ENCODE results near the gene SAMM50. TPM values are rescaled to one million over a fixed set of nuclear protein-coding genes. Genes with fewer than 3 reads are reported as not detected.

SAMM50 gene
- total and polyA plus RNA-seq, 2 experiments from 2014 or later, result 58.6 to 60.3 TPM

GRCh38 chr22:44029069-44029468 is 73.8 kb downstream of the SAMM50 start:
- Histone ChIP-seq H3K27ac (ENCODE audit: low read depth) (no peak overlapping the region), H3K36me3 (ENCODE audit: insufficient read depth) (no peaks in the 10 kb centered on the region), H3K79me2 (replicated peaks; ENCODE audit: insufficient read depth) (peaks cover 8% of the 10 kb centered on the region; the same call in 1 of the 2 replicates), H3K4me3 (no peak overlapping the region), H3F3A (replicated peaks; ENCODE audit: low read depth) (no peaks in the 10 kb centered on the region), H2AFZ (no peak overlapping the region), H3K9me2 (ENCODE audit: insufficient read depth) (no peaks in the 10 kb centered on the region), H4K20me1 (replicated peaks; ENCODE audit: insufficient read depth) (no peaks in the 10 kb centered on the region), H3K27me3 (ENCODE audit: insufficient read depth) (peaks cover 5% of the 10 kb centered on the region; the same call in 1 of the 2 replicates), H3K4me2 (no peak overlapping the region), H3K4me1 (ENCODE audit: insufficient read depth) (peaks cover 18% of the 10 kb centered on the region; the same call in 1 of the 2 replicates)
- H3K4me1 Mint-ChIP-seq, result peaks cover 22% of the 10 kb centered on the region
- ATAC-seq, result no peak
- TF ChIP-seq JUNB (IDR thresholded peaks at IDR 0.05; ENCODE audit: unreplicated experiment), result no peak
- TF ChIP-seq ZNF331 (CRISPR knock-in tag; IDR thresholded peaks at IDR 0.05; ENCODE audit: low read depth), result no peak
- TF ChIP-seq ZNF114 (CRISPR knock-in tag; IDR thresholded peaks at IDR 0.05), result no peak
- TF ChIP-seq ZNF462 (CRISPR knock-in tag; IDR thresholded peaks at IDR 0.05), result no peak
- TF ChIP-seq NANOG (IDR thresholded peaks at IDR 0.05; ENCODE audit: borderline replicate concordance), result no peak
- TF ChIP-seq POLR2AphosphoS5 (IDR thresholded peaks at IDR 0.05; ENCODE audit: low read depth), result no peak
- no peak for TF ChIP-seq EZH2phosphoT487 (IDR thresholded peaks at IDR 0.05; ENCODE audit: unreplicated experiment)
- TF ChIP-seq CREB1 (CRISPR knock-in tag; IDR thresholded peaks at IDR 0.05; ENCODE audit: low read depth), result no peak
- TF ChIP-seq, protein P1, sequence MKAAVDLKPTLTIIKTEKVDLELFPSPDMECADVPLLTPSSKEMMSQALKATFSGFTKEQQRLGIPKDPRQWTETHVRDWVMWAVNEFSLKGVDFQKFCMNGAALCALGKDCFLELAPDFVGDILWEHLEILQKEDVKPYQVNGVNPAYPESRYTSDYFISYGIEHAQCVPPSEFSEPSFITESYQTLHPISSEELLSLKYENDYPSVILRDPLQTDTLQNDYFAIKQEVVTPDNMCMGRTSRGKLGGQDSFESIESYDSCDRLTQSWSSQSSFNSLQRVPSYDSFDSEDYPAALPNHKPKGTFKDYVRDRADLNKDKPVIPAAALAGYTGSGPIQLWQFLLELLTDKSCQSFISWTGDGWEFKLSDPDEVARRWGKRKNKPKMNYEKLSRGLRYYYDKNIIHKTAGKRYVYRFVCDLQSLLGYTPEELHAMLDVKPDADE (IDR thresholded peaks at IDR 0.05), result no peak
- TF ChIP-seq EZH2 (IDR thresholded peaks at IDR 0.05; ENCODE audit: low read depth, unreplicated experiment), result no peak
- TF ChIP-seq, protein P2, sequence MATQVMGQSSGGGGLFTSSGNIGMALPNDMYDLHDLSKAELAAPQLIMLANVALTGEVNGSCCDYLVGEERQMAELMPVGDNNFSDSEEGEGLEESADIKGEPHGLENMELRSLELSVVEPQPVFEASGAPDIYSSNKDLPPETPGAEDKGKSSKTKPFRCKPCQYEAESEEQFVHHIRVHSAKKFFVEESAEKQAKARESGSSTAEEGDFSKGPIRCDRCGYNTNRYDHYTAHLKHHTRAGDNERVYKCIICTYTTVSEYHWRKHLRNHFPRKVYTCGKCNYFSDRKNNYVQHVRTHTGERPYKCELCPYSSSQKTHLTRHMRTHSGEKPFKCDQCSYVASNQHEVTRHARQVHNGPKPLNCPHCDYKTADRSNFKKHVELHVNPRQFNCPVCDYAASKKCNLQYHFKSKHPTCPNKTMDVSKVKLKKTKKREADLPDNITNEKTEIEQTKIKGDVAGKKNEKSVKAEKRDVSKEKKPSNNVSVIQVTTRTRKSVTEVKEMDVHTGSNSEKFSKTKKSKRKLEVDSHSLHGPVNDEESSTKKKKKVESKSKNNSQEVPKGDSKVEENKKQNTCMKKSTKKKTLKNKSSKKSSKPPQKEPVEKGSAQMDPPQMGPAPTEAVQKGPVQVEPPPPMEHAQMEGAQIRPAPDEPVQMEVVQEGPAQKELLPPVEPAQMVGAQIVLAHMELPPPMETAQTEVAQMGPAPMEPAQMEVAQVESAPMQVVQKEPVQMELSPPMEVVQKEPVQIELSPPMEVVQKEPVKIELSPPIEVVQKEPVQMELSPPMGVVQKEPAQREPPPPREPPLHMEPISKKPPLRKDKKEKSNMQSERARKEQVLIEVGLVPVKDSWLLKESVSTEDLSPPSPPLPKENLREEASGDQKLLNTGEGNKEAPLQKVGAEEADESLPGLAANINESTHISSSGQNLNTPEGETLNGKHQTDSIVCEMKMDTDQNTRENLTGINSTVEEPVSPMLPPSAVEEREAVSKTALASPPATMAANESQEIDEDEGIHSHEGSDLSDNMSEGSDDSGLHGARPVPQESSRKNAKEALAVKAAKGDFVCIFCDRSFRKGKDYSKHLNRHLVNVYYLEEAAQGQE (IDR thresholded peaks at IDR 0.05; ENCODE audit: unreplicated experiment), result no peak
- TF ChIP-seq, protein P3, sequence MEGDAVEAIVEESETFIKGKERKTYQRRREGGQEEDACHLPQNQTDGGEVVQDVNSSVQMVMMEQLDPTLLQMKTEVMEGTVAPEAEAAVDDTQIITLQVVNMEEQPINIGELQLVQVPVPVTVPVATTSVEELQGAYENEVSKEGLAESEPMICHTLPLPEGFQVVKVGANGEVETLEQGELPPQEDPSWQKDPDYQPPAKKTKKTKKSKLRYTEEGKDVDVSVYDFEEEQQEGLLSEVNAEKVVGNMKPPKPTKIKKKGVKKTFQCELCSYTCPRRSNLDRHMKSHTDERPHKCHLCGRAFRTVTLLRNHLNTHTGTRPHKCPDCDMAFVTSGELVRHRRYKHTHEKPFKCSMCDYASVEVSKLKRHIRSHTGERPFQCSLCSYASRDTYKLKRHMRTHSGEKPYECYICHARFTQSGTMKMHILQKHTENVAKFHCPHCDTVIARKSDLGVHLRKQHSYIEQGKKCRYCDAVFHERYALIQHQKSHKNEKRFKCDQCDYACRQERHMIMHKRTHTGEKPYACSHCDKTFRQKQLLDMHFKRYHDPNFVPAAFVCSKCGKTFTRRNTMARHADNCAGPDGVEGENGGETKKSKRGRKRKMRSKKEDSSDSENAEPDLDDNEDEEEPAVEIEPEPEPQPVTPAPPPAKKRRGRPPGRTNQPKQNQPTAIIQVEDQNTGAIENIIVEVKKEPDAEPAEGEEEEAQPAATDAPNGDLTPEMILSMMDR (conservative IDR thresholded peaks at IDR 0.05; ENCODE audit: low read depth in 2 of 2), result no peak
- TF ChIP-seq STAT1 (IDR thresholded peaks at IDR 0.05; ENCODE audit: unreplicated experiment), result no peak
- no peak for DNase-seq (ENCODE audit: low spot score)
- H3K9me3 Mint-ChIP-seq, result no peaks in the 10 kb centered on the region
- H3K4me3 Mint-ChIP-seq, result no peak overlapping the region
- no peaks in the 10 kb centered on the region for H3K36me3 Mint-ChIP-seq (ENCODE audit: low read depth)
- no peak overlapping the region for H3K27ac Mint-ChIP-seq
- peaks cover 14% of the 10 kb centered on the region for H3K27me3 Mint-ChIP-seq (ENCODE audit: insufficient read depth, low read depth, poor library complexity)
